SJCRH30 (cell line): ENCODE results near the gene PHF10. TPM values are rescaled to one million over a fixed set of nuclear protein-coding genes. Genes with fewer than 3 reads are reported as not detected.
"Not testable (repeated sequence)": the region's sequence is repeated elsewhere in the genome, so short reads cannot be mapped to it uniquely, and the experiment has no call there.

Source experiments
- DNase-seq, 2 experiments: peaks; one replicate each; pipeline ENCODE4 v3.0.0-alpha.2; 2015 to 2020
- H3K27ac ChIP-seq: fragments of 250-450 bp; sonication (Bioruptor Pico); 2 replicates; pipeline ENCODE4 v1.5.1; 2020; ENCODE audit warnings: mild to moderate bottlenecking, moderate library complexity
- H3K27me3 ChIP-seq: fragments of 250-450 bp; sonication (Bioruptor Pico); 2 replicates; pipeline ENCODE4 v1.5.1; 2020; ENCODE audit warnings: mild to moderate bottlenecking, moderate library complexity
- H3K36me3 ChIP-seq: fragments of 250-450 bp; sonication (Bioruptor Pico); 2 replicates; pipeline ENCODE4 v1.5.1; 2020; ENCODE audit warnings: mild to moderate bottlenecking, moderate library complexity
- H3K4me1 ChIP-seq: fragments of 250-450 bp; sonication (Bioruptor Pico); 2 replicates; pipeline ENCODE4 v1.5.1; 2020; ENCODE audit warnings: mild to moderate bottlenecking, moderate library complexity
- H3K4me3 ChIP-seq: fragments of 250-450 bp; sonication (Bioruptor Pico); 2 replicates; pipeline ENCODE4 v1.5.1; 2020; ENCODE audit warnings: mild to moderate bottlenecking, moderate library complexity
- H3K9me3 ChIP-seq: fragments of 250-450 bp; sonication (Bioruptor Pico); replicated peaks from 2 replicates; pipeline ENCODE4 v1.5.1; 2020; ENCODE audit warnings: mild to moderate bottlenecking, moderate library complexity
- total RNA-seq: library from RNA; depleted of rRNA; stranded (reverse); fragments of >200 nt; shearing (Covaris generic); gene quantifications from 2 replicates; pipeline ENCODE4 v1.2.3, GENCODE V29; 2014; rRNA removed

The PHF10 gene
- 55.7 and 65.2 TPM in 2 replicates for total RNA-seq

- Histone ChIP-seq H3K4me3 (peak within 1 kb of the TSS; percentile 93), H3K9me3 (no peaks in the 10 kb centered on the region), H3K27ac (peak within 1 kb of the TSS; percentile 86), H3K4me1 (peaks cover 7% of the 10 kb centered on the region), H3K27me3 (no peaks in the 10 kb centered on the region), H3K36me3 (peaks cover 11% of the 10 kb centered on the region)
- peak; percentile 71 for DNase-seq
Measured at GRCh38 chr6:169724494-169725124, at the start of gene PHF10. Gene PHF10 (minus strand): TSS chr6:169724500. CDS start chr6:169723931, 569 bp downstream.

- Histone ChIP-seq H3K36me3 (peaks cover 3% of the 10 kb centered on the region), H3K4me1 (0 out of 2 replicates have a peak, but pooled peaks cover 3% of the 10 kb centered on the region), H3K9me3 (no peaks in the 10 kb centered on the region), H3K27ac (no peak overlapping the region), H3K27me3 (no peaks in the 10 kb centered on the region), H3K4me3 (no peak overlapping the region)
- DNase-seq = no peak
Measured at GRCh38 chr6:169766921-169767736, 42.8 kb upstream of the PHF10 start.

- Histone ChIP-seq H3K4me3 (no peak overlapping the region), H3K9me3 (no peaks in the 10 kb centered on the region), H3K4me1 (0 out of 2 replicates have a peak, but pooled peaks cover 3% of the 10 kb centered on the region), H3K36me3 (peaks cover 3% of the 10 kb centered on the region), H3K27ac (no peak overlapping the region), H3K27me3 (no peaks in the 10 kb centered on the region)
- no peak for DNase-seq
Measured at GRCh38 chr6:169766232-169766631, 41.9 kb upstream of the PHF10 start.

GRCh38 chr6:169765789-169766188 lies 41.5 kb upstream of the PHF10 start:
- not testable (repeated sequence) for DNase-seq, H3K36me3 ChIP-seq, H3K4me3 ChIP-seq, H3K27me3 ChIP-seq, H3K4me1 ChIP-seq, H3K9me3 ChIP-seq, H3K27ac ChIP-seq

GRCh38 chr6:169763881-169764280 lies 39.6 kb upstream of the PHF10 start:
- Histone ChIP-seq H3K36me3 (peaks cover 3% of the 10 kb centered on the region), H3K27me3 (no peaks in the 10 kb centered on the region), H3K9me3 (no peaks in the 10 kb centered on the region), H3K27ac (no peak overlapping the region), H3K4me3 (no peak overlapping the region), H3K4me1 (no peaks in the 10 kb centered on the region)
- no peak for DNase-seq

GRCh38 chr6:169763308-169763707 lies 39.0 kb upstream of the PHF10 start:
- Histone ChIP-seq H3K9me3 (no peaks in the 10 kb centered on the region), H3K27ac (no peak overlapping the region), H3K4me1 (no peaks in the 10 kb centered on the region), H3K36me3 (peaks cover 3% of the 10 kb centered on the region), H3K4me3 (no peak overlapping the region), H3K27me3 (no peaks in the 10 kb centered on the region)
- DNase-seq = no peak

- H3K4me3 ChIP-seq = no peak overlapping the region
- no peaks in the 10 kb centered on the region for H3K4me1 ChIP-seq
- no peak overlapping the region for H3K27ac ChIP-seq
- H3K36me3 ChIP-seq = no peaks in the 10 kb centered on the region; the same call in none of the 2 replicates
- no peaks in the 10 kb centered on the region for H3K9me3 ChIP-seq
- DNase-seq = no peak
- H3K27me3 ChIP-seq = no peaks in the 10 kb centered on the region
Measured at GRCh38 chr6:169755162-169755561, 30.9 kb upstream of the PHF10 start.

- no peaks in the 10 kb centered on the region for H3K27me3 ChIP-seq
- no peaks in the 10 kb centered on the region for H3K36me3 ChIP-seq
- peak overlapping the region; percentile 92 for H3K27ac ChIP-seq
- H3K4me3 ChIP-seq = peak overlapping the region; percentile 94
- no peaks in the 10 kb centered on the region for H3K4me1 ChIP-seq
- peak in 1 of 2 experiments; percentile 54 for DNase-seq
- no peaks in the 10 kb centered on the region for H3K9me3 ChIP-seq
Measured at GRCh38 chr6:169752074-169752623, 27.8 kb upstream of the PHF10 start.

GRCh38 chr6:169751242-169752073 lies 27.2 kb upstream of the PHF10 start, which contains the start of the genes DYNLT2 and ERMARD:
Gene DYNLT2 (minus strand): TSS chr6:169751572. CDS start chr6:169751458, 114 bp downstream.
Gene ERMARD (plus strand): TSS chr6:169751622. CDS start chr6:169751658, 36 bp downstream.
- Histone ChIP-seq H3K9me3 (no peaks in the 10 kb centered on the region), H3K4me1 (no peaks in the 10 kb centered on the region), H3K36me3 (no peaks in the 10 kb centered on the region), H3K27ac (peak within 1 kb of the TSS; percentile 92), H3K4me3 (peak within 1 kb of the TSS; percentile 94), H3K27me3 (no peaks in the 10 kb centered on the region)
- peak; percentile 93 to 94 for DNase-seq

- Histone ChIP-seq H3K4me1 (no peaks in the 10 kb centered on the region), H3K4me3 (no peak overlapping the region), H3K27ac (no peak overlapping the region), H3K9me3 (no peaks in the 10 kb centered on the region), H3K36me3 (no peaks in the 10 kb centered on the region), H3K27me3 (no peaks in the 10 kb centered on the region)
- DNase-seq = no peak
Measured at GRCh38 chr6:169746556-169746955, 22.3 kb upstream of the PHF10 start.

GRCh38 chr6:169745405-169745804 lies 21.1 kb upstream of the PHF10 start:
- H3K9me3 ChIP-seq = no peaks in the 10 kb centered on the region
- no peak overlapping the region for H3K4me3 ChIP-seq
- no peaks in the 10 kb centered on the region for H3K27me3 ChIP-seq
- H3K36me3 ChIP-seq = no peaks in the 10 kb centered on the region
- no peak for DNase-seq
- H3K4me1 ChIP-seq = no peaks in the 10 kb centered on the region
- H3K27ac ChIP-seq = no peak overlapping the region

GRCh38 chr6:169741344-169741743 lies 17.0 kb upstream of the PHF10 start:
- no peaks in the 10 kb centered on the region; the same call in 1 of the 2 replicates for H3K9me3 ChIP-seq
- DNase-seq = no peak

GRCh38 chr6:169738976-169739529 lies 14.8 kb upstream of the PHF10 start:
- H3K27ac ChIP-seq = no peak overlapping the region
- H3K4me3 ChIP-seq = no peak overlapping the region
- DNase-seq = peak in 1 of 2 experiments; percentile 33
- H3K9me3 ChIP-seq = no peaks in the 10 kb centered on the region; the same call in 1 of the 2 replicates
- no peaks in the 10 kb centered on the region; the same call in none of the 2 replicates for H3K4me1 ChIP-seq
- no peaks in the 10 kb centered on the region for H3K36me3 ChIP-seq
- no peaks in the 10 kb centered on the region; the same call in 1 of the 2 replicates for H3K27me3 ChIP-seq

More at GRCh38 chr6:169741344-169741743, 17.0 kb upstream of the PHF10 start:
- H3K4me1 ChIP-seq = no peaks in the 10 kb centered on the region; the same call in none of the 2 replicates
- no peak overlapping the region for H3K27ac ChIP-seq
- no peak overlapping the region for H3K4me3 ChIP-seq
- no peaks in the 10 kb centered on the region for H3K36me3 ChIP-seq
- no peaks in the 10 kb centered on the region for H3K27me3 ChIP-seq
